HG02973 (cell line): ENCODE data around the gene PDGFA.

Experiments
- ATAC-seq: cut with Tn5 transposase; IDR thresholded peaks from one replicate; pipeline ENCODE4 v1.9.1; 2021; ENCODE audit warnings: moderate library complexity; ENCODE audit not compliant: unreplicated experiment

Gene PDGFA

DNA sequence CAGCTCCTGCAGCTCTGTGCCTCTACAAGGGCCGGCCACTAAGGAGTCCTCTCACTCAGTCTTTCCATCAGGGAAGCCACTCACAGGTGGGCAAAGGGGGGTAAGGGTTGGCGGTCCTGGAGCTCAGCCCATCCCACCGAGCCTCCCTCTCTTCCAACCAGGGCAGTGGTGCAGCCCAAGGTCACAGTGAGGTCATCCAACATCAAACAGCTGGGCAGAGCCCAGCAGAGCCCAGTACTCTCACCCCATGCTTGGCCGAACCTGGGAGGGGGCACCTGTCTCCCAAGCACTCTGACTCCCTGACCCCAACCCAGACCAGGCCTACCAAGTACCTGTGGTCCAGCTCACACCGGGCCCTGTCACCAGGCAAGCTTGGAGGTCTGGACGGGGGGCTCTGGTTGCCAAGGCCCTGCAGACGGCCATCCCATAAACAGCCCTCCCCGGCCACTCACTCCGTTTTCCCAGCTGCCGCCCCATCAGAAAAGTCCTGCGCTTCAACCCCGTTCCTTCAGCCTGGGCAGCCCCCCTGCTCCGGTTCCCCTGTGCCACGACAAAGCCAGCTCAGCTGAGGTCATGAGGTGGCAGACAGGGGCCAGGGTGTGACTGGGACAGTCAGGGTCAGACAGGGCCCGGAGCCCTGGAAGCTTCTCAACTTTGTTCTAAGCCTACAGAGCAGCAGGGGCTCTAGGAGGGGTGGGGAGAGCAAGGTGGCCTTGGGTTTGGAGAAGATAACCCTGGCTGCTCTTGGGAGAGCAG lies 27.5 kb downstream of the PDGFA start:
- ATAC-seq = no peak

DNA sequence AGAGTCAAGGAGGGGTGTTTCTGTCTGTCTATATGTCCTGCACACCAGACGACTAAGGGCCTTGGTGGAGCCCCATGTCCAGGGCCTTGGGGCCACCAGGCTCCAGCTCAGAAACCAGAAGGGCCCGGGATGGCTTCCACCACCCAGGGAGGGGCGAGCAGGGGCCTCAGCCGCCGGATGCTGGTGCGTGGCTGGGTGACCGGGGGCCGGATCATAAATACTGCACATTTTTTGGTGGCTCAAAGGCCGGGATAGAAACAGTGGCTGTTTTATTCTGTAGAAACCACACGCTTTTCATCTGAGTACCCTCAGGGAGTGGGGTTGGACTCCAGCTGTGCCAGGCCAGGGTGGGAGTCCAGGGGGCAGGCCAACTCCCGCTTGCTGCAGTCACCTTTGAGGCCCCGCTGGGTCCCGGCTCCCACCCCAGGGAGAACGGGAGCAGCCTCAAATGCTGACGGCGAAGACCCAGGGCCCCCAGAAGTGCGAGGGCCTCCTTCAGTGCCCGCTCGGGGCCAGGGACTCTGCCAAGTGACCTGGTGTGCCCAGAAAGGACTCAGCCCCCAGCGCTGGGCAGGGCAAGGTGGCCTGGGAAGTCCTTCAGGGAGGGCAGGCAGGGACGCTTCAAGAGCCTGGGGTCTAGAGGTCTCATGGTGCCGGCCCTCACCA lies 28.2 kb downstream of the PDGFA start:
- no peak for ATAC-seq

DNA sequence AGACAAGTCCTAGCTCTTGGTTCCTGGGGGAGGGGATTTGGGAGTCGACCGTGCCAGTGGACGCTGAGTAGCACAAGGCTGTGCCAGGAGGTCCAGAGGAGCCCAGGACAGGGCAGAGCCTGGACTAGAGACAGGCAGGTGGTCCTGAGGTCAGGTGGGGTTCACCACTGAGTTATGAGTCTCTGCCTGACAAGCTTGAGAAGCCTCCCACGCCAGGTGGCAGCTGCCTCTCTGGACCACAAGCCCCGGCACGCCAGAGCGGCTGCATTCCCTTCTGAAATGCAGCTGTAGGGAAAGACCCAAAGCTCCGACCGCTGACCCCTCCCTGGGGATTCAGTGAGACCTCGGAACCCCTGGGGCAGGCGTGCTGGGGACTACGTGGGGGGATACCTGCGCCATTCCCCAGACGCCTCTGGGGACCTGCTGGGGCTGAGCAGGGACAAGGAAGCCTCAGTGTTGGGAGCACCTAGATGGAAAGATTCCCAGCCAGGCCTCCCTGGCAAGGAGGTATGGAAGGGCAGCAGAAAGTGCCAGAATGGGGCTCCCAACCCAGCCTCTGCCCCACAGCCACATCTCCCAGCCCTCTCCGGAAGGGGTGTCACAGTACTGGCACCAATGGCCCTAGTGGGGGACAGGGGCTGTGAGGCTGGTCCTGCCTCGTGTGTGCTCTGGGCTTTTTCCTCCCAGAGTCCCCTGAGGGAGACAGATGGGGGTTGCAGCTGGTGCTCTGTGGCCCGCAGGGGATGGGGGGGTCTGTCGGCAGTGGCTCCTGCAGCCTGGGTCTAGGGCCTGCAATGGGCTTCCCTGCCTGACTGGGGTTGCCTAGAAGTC lies 29.0 kb downstream of the PDGFA start:
- no peak for ATAC-seq

DNA sequence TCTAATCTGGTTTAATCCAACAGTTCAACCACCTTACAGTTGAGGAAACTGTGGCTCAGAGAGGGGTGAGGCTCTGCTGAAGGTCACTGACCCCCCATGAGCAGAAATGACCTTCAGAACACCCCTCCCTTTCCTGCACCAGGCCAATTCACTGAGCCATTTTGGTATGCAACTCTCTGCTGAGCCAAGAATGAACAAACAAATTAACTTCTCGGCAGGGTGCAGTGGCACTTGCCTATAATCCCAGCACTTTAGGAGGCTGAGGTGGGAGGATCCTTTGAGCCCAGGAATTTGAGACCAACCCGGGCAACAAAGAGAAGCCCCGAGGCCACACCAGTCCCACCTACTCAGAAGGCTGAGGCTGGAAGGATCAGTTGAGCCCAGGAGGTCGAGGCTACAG lies 29.8 kb downstream of the PDGFA start:
- ATAC-seq = no peak

DNA sequence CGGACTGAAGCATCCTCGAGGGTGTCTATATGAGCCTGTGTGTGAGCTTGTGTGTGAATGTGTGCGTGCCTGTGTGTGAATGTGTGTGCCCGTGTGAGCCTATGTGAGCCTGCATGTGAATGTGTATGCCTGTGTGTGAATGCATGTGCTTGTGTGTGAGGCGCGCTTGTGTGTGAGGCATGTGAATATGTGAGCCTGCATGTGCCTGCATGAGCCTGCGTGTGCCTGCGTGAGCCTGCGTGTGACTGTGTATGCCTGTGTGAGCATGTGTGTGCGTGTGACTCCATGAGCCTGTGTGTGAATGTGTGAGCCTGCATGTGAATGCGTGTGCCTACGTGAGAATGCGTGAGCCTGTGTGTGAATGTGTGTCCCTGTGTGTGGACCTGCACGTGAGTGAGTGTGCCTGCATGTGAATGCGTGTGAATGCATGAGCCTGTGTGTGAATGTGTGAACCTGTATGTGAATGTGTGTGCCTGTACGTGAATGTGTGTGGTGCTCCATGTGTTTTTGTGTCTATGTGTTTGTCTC lies 33.4 kb downstream of the PDGFA start:
- ATAC-seq = no peak

DNA sequence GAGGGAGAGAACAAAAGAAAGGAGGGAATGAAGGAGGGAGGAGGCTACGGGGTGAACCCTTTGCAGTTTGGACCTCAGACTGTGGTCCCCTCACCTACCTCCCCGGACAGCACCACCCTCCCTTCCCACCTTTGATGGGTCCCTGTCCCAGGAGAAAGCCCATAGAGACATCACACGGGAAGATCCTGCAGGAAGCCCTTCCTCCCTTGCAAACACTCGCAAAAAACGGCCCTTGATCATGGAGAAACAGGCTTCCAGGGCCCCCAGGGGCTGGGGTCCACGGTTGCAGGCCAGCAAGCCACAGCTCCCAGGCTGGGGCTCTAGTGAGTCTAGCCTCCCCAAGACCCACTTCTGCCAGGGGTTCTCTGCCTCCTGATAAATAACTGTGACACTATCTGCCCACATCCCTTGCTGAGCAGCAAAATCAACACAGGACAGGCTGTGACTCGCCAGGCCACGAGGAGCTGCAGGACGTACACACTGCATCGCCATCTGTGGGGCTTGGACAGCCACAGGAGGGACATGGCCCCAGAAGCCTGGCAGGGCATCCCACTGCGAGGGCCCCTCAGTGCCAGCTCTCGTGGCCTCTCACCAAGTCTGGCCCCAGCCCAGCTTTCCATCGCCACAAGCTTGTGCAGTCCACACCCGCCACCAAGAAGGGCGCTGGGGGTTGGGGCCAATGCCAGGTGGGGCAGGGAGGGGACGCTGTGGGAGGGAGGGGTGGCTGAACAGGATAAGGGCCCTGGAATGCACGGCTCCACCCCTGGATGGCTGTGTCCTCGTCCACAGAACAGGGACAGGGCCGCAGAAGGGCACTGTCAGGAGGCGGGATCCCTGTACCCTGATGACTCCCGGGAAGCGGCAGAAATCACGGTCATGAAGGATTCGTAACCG lies 34.2 kb downstream of the PDGFA start:
- ATAC-seq = no peak

DNA sequence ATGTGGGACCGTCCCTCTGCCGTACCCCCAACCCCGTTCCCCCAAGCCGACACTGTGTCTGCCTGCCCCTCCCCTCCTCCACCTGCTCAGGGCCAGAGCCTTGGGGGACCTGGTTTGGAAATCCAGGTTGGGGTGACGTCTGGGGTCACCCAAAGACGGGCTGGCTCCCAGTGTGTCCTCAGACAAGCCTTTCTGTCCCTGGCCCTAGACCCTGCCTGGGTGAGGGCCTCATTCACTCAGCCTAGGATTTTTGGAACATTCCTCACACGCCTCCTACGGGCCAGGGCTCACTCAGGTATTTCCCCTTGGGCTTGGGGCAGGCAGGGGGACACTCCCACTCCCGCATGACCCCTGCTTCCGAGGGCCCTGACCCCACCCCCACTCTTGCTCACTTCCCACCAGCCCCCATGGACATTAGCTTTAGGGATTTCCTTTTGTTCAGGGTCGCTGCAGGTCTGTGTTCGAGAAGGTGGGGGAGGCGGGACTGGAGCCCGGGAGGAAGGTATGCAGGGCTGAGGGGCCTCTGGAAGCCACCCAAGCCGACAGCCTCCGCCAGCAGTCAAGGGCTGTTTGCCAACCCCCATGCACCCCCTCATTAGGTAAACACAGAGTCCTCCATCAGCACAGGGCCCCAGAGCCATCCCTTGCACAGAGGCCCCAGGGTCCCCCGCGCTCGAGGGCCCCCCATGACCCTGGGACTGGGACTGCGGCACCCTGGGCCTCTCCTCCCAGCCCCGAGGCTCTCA lies 35.1 kb downstream of the PDGFA start:
- no peak for ATAC-seq

DNA sequence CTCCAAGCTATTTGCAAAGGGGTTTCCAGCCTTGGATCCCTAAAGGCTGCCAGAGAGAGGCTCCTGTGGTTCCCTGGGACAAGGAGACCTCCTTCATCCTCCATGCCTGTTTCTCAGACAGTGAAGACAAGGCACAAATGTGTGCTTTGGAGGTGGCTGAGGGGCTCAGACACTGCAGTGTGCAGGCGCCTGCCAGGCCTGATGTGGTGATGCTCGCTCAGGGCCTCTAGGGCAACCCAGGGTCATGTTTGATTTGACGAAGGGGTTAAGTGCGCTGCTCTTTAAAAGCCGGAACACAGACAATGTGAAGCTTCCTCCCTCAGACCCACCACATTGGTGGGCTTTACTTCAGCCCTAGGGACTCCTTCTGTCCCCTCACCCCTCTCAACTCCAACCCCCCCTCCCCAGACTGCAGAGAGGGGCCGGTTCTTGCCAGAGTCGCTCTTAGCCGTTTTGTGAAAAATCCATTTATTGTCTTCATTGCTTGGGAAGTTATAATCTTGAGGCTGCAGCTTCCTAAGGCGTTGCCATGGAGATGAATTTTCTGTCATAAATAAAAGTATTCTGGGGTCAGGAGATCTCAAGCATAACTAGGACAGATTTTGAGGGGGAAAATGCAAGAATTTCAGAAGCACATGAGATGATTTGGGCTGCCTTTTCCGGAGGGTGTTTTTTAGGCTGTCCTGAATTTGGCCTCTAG lies 35.8 kb downstream of the PDGFA start:
- ATAC-seq = no peak

DNA sequence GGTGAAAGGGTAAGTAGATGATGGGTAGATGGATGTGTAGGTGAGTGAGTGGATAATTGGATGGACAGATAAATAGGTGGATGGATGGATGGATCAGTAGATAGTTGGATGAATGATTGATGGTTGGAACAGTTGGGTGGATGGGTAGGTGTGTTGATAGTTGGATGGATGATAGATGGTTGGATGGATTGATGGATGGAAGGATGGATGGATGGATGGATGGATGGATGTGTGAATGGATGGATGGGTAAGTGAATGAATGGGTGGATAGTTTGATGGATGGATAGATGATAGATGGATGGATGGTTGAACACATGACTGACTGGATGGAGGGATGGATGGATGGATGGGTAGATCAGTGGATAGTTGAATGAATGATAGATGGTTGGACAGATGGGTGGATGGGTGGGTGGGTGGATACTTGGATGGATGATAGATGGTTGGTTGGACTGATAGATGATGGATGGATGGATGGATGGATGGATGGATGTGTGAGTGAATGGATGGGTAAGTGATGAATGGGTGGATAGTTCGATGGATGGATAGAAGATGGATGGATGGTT lies 37.0 kb downstream of the PDGFA start:
- no peak for ATAC-seq

DNA sequence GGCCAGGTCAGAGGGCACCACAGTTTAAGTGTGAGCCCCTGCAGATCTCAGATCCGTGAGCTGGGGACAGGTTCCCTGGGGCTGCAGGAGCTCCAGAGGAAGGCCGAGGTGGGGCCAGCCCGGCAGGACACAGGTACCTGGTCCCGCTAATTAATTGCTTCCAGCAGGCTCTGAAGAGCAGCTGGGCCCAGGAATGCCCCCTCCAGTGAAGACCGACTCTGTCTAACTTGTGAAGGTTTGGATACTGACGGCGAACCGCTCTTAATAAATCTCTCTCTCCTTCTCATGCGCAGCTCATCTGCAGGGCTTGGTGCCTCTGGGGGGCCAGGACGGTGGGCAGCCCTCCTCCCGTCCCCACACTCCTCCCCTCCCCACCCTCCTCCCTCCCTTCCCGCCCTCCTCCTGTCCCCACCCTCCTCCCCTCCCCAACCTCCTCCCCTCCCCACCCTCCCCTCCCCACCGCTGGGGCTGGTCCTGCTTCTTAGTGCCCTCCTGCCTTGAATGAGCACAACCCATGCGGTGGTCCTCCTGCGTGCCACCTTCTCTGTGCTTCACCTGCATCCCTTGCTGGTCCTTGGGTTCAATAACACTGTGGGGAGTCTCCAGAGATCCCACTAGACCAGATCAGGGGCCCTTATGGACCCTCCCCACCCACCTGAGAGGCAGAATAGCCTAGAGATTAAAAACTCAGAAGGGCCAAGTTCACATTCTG lies 38.3 kb downstream of the PDGFA start:
- ATAC-seq = no peak

DNA sequence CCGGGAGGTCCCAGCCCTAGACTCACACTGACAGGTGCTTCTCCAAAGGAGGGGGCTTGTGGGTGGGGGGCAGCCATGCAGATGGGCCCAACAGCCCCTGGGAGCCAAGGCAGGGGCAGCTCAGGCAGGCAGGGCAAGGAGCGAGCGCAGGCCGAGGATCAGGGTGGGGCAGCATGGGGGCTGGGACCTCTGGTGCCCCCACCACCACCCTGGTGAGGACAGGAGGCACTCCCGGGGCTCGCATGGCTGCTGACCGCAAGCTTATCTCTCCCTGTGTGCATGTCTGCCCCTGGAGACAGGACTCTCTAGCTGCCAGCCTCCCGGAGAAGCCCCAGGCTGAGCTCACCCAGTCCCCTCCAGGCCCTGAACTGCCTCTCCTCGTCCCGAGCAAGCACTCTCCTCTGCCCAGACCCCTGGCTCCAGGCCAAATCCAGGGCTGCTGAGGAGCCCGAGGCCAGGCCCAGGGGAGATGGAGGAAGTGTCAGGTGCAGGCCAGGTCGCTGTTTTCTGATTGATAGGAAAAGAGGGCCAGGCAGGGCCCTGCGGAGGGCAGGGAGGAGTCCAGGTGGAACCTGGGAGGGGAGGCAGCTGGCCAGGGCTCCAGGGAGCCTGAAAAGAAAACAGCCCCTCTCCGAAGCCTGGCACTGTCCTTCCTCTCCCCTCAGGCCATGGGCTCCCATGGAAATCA lies 39.0 kb downstream of the PDGFA start:
- no peak for ATAC-seq

DNA sequence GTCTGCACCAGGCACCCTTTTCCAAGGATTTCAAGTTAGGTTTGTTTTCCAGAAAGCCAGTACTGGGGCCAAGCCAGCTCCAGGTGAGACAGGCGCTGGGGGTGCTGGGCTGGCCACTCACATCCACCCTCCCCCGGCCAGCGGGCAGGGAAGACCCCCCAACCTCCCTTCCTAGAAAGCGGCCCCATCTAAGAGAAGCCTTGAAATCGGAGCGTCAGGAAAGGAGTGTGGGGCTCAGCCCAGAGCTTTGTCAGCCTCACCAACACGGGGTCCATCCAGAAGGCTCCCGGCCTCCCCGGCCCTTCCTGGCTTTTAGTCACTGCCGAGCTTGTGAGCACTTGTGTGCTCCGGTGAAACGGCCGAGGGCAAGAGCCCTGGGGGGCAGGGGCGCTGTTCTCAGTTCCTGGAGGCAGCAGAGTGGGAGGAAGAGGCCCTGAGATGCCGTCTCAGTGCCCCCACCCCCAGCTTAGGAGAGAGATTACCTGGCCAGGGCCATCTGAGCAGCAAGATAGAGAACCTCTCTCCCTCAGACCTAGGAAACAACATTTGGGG lies 39.6 kb downstream of the PDGFA start:
- no peak for ATAC-seq

DNA sequence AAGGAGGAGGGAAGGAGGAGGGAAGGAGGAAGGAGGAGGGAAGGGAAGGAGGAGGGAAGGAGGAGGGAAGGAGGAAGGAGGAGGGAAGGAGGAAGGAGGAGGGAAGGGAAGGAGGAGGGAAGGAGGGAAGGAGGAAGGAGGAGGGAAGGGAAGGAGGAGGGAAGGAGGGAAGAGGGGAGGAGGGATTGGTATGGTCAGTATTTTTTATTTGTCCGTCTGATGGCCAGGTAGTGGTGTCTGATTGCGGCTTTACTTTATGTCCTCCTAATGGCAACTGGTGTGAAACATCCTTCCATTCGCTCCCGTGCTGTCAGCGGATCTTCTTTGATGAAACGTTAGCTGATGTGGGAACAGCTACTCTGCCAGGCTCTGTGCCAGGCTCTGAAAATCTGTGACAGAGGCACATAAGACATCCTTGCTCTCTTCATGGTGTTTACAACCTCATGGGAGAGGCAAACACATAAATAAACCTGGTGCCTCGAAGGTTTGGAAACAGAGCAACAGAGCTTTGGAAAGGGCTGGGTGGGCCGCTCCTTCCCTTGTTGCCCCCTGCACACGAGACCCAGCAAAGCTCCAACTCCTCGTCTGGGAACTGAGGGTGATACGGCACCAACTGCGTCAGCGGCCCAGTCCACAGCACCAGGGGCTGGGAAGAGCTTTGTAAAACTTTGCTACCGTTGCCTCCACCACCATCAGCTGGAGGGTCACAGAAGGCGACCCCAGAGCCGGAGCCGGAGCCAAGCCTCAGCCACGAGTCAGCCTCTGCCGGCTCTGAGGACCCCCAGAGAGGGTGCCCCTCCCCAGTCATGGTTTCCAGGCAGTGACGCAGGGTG lies 40.3 kb downstream of the PDGFA start:
- no peak for ATAC-seq

DNA sequence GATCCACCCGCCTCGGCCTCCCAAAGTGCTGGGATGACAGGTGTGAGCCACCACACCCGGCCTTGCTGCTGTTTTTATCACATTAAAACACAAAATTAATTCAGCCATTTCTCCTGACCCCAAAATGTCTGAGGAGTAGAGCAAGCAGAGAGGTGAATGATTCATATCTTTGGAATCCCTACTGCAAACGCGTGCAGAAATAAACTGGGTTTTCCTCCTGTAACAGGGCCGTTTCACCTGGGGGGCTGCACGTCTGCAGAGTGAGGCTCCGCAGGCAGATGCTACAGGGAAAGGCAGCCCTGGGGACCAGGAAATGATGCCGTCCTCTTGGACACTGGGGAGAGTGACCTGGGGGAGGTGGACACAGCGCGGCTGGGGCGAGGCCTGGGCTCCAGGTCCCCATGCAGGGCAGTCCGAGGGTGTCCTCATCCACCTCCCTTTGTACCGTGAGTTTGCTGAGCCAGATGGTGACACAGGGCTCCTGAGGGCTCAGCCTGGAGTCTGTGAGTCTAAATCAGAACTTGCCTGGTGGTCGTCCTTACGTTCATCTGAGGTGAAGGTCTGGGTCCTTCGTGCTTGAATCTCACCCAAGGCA lies 41.9 kb downstream of the PDGFA start:
- ATAC-seq = no peak

DNA sequence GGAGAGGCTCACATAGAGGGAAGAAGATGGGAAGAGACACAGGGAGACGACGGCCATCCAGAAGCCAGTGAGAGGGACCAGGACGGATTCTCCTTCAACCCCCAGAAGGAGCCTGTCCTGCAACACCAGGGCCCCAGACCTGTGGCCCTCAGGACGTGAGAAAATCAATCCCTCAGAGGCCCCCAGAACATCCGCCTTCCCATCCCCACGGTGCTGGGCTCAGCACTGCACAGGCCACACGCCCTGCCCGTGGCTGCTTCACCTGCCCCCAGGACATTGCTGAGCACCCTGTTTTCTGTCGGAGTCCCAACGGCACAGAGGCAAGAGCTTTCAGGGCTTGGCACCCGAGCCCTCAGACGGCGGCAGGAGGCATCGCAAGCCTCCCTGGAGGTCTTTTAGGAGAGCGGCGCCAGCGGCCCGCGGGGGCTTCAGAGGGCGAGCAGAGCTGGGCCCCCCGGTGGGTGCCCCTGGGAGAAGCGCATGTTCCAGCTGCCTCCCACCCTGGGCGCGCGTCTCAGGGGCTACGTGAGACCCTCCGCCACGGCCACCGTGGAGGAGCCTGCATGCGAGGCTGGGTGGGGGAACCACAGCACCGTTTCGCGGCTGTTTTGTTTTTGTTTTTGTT lies 42.8 kb downstream of the PDGFA start:
- no peak for ATAC-seq

DNA sequence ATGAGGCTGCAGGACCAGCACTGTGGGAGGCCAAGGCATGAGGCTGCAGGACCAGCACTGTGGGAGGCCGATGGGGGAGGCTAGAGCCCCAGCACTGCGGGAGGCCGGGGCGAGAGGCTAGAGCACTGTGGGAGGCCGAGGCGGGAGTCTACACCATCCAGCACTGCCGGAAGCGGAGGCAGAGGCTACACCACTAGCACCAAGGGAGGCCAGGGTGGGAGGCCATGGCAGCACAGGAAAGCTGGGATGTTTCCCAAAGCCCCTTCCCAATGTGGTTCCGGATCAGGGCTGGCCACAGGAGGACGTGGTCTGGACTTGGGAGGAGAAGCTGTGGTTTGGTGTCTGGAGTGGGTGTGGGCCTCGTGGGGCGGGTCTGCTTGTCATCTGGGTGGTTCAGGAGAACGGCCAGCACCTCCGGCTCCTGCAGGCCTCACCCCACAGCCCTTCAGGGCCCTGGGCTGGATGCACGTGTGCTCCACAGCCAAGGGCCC lies 43.6 kb downstream of the PDGFA start:
- ATAC-seq = no peak
